CD4-positive, alpha-beta T cell (primary cell): ENCODE results near the gene SLC6A3. TPM values are rescaled to one million over a fixed set of nuclear protein-coding genes. Genes with fewer than 3 reads are reported as not detected.
A peak's percentile ranks its signal among the peaks of the same experiment; 100 is the strongest.

Experiments
- ATAC-seq: fragments of 200-7000 bp; cut with Tn5 transposase; one replicate; pipeline ENCODE4 v1.10.0; 2022; ENCODE audit warnings: mild to moderate bottlenecking; ENCODE audit not compliant: poor library complexity
- CTCF ChIA-PET: fragments of 350-600 bp; sonication (Branson Sonifier 250); formaldehyde crosslinking; loops from one replicate; lab custom pipeline; 2021; ENCODE audit warnings: antibody characterized with exemption, inconsistent platforms; lab: Charles Lee
- POLR2A ChIA-PET: fragments of 350-600 bp; sonication (Branson Sonifier 250); formaldehyde crosslinking; loops from one replicate; lab custom pipeline; 2021; ENCODE audit warnings: antibody characterized with exemption, inconsistent platforms; lab: Charles Lee
- DNase-seq, 14 experiments: peaks; one replicate each; pipeline ENCODE4 v3.0.0-alpha.2; 2013 to 2020; ENCODE audit warnings: mixed read lengths in 2 of 14
- H3K27ac ChIP-seq, 2 donors: one replicate each; pipeline versions ENCODE4 v1.5.1 to v1.7.0; 2013; ENCODE audit warnings: low read length in 2 of 2, low read depth in 1 of 2, mild to moderate bottlenecking in 1 of 2
- H3K27me3 ChIP-seq, 2 experiments: 1 replicate in 1 of 2; 2 replicates in 1 of 2; pipeline versions ENCODE4 v1.6.1 to v1.7.0; 2013; ENCODE audit warnings: low read length in 2 of 2, control low read depth in 1 of 2, mild to moderate bottlenecking in 1 of 2, moderate library complexity in 1 of 2; ENCODE audit not compliant: insufficient read depth in 2 of 2, control insufficient read depth in 1 of 2
- H3K36me3 ChIP-seq: one replicate; pipeline ENCODE4 v1.6.1; 2013; ENCODE audit warnings: low read length, control low read depth; ENCODE audit not compliant: insufficient read depth
- H3K4me1 ChIP-seq: one replicate; pipeline ENCODE4 v1.6.1; 2013; ENCODE audit warnings: low read length, control low read depth; ENCODE audit not compliant: insufficient read depth
- H3K4me3 ChIP-seq: one replicate; pipeline ENCODE4 v1.5.1; 2013; ENCODE audit warnings: mild to moderate bottlenecking, low read length, moderate library complexity
- H3K9me3 ChIP-seq, 2 experiments: 1 replicate in 1 of 2; 2 replicates in 1 of 2; pipeline versions ENCODE4 v1.6.1 to v1.7.0; 2013; ENCODE audit warnings: low read length in 2 of 2, mild to moderate bottlenecking in 2 of 2, control low read depth in 1 of 2, moderate library complexity in 1 of 2; ENCODE audit not compliant: control insufficient read depth in 1 of 2, insufficient read depth in 1 of 2
- H3K27ac Mint-ChIP-seq: one replicate; pipeline ENCODE4 v1.8.0; 2020; ENCODE audit warnings: mixed read lengths
- H3K27me3 Mint-ChIP-seq: one replicate; pipeline ENCODE4 v1.8.0; 2021; ENCODE audit warnings: mixed read lengths
- H3K36me3 Mint-ChIP-seq: one replicate; pipeline ENCODE4 v1.8.0; 2021; ENCODE audit warnings: low read depth, mixed read lengths
- H3K4me1 Mint-ChIP-seq: one replicate; pipeline ENCODE4 v1.8.0; 2021; ENCODE audit warnings: low read depth, mixed read lengths
- H3K4me3 Mint-ChIP-seq: one replicate; pipeline ENCODE4 v1.8.0; 2020; ENCODE audit warnings: mild to moderate bottlenecking, mixed read lengths
- H3K9me3 Mint-ChIP-seq: one replicate; pipeline ENCODE4 v1.8.0; 2020; ENCODE audit warnings: mixed read lengths
- CTCF ChIP-seq: fragments of 200-600 bp; IDR thresholded peaks from one replicate; pipeline ENCODE4 v1.8.0; 2022; ENCODE audit warnings: antibody characterized with exemption, mild to moderate bottlenecking
- intact Hi-C, 2 experiments: fragments of 100-400 bp; cut with DNase I in 1 of 2; cut with micrococcal nuclease in 1 of 2; formaldehyde crosslinking; loops; one replicate each; pipeline versions ENCODE4 v1.15.1 to v1.9.0; 2023 to 2025; cut with DNase I, micrococcal nuclease
- total RNA-seq, 174 experiments: library from RNA in 2 of 174; stranded (reverse) in 2 of 174; gene quantifications; one replicate each; pipeline ENCODE4 v1.2.3 and lab custom pipeline; 2021 to 2026

SLC6A3 gene
- total RNA-seq, 2 experiments from 2014 or later = 0.08 TPM; not detected in 1

GRCh38 chr5:1447671-1448361, 2.6 kb upstream of the SLC6A3 start:
- H3K36me3 ChIP-seq = no peaks in the 10 kb centered on the region
- no peaks in the 10 kb centered on the region for H3K36me3 Mint-ChIP-seq
- POLR2A ChIA-PET = no interaction called here
- peaks cover 59% of the 10 kb centered on the region for H3K27me3 Mint-ChIP-seq
- H3K4me3 ChIP-seq = no peak overlapping the region
- ATAC-seq (peak; percentile 66), DNase-seq (peak in 1 of 14 experiments; percentile 32)
- no peak overlapping the region for H3K27ac Mint-ChIP-seq
- H3K4me1 ChIP-seq = peaks cover 17% of the 10 kb centered on the region
- H3K9me3 ChIP-seq = peaks cover 0 to 18% of the 10 kb centered on the region in 2 experiments
- H3K4me1 Mint-ChIP-seq = peaks cover 37% of the 10 kb centered on the region
- TF ChIP-seq CTCF = no peak
- CTCF ChIA-PET = no interaction called here
- intact Hi-C loops = no loop called here
- H3K27ac ChIP-seq = no peak overlapping the region
- peak overlapping the region; percentile 34 for H3K4me3 Mint-ChIP-seq
- H3K27me3 ChIP-seq = peaks cover 37 to 45% of the 10 kb centered on the region in 2 experiments
- H3K9me3 Mint-ChIP-seq = no peaks in the 10 kb centered on the region

GRCh38 chr5:1446602-1447343, 1.5 kb upstream of the SLC6A3 start:
- H3K4me1 Mint-ChIP-seq = peaks cover 37% of the 10 kb centered on the region
- no peak overlapping the region for H3K4me3 ChIP-seq
- no peak for TF ChIP-seq CTCF
- no peak overlapping the region for H3K27ac Mint-ChIP-seq
- peaks cover 0 to 28% of the 10 kb centered on the region in 2 experiments for H3K9me3 ChIP-seq
- intact Hi-C loops = no loop called here
- no peaks in the 10 kb centered on the region for H3K36me3 Mint-ChIP-seq
- ATAC-seq = no peak
- H3K27me3 ChIP-seq = peaks cover 41 to 54% of the 10 kb centered on the region in 2 experiments
- CTCF ChIA-PET = no interaction called here
- peak in 1 of 14 experiments; percentile 24 for DNase-seq
- no peak overlapping the region for H3K27ac ChIP-seq
- H3K27me3 Mint-ChIP-seq = peaks cover 63% of the 10 kb centered on the region
- H3K4me1 ChIP-seq = peaks cover 17% of the 10 kb centered on the region
- H3K9me3 Mint-ChIP-seq = no peaks in the 10 kb centered on the region
- H3K36me3 ChIP-seq = no peaks in the 10 kb centered on the region
- POLR2A ChIA-PET = no interaction called here
- peak overlapping the region; percentile 34 for H3K4me3 Mint-ChIP-seq

- Mint-ChIP-seq H3K9me3 (no peaks in the 10 kb centered on the region), H3K27me3 (peaks cover 66% of the 10 kb centered on the region), H3K4me1 (peaks cover 37% of the 10 kb centered on the region), H3K27ac (no peak overlapping the region), H3K36me3 (no peaks in the 10 kb centered on the region), H3K4me3 (no peak overlapping the region)
- intact Hi-C loops = no loop called here
- peak in 1 of 14 experiments; percentile 25 for DNase-seq
- no peak for ATAC-seq
- no peak for TF ChIP-seq CTCF
- Histone ChIP-seq H3K27ac (no peak overlapping the region), H3K27me3 (peaks cover 43 to 56% of the 10 kb centered on the region in 2 experiments), H3K9me3 (peaks cover 0 to 36% of the 10 kb centered on the region in 2 experiments), H3K4me3 (no peak overlapping the region), H3K36me3 (no peaks in the 10 kb centered on the region), H3K4me1 (peaks cover 17% of the 10 kb centered on the region)
- ChIA-PET CTCF (no interaction called here), POLR2A (no interaction called here)
These were observed 705 bp upstream of the SLC6A3 start for GRCh38 chr5:1445689-1446601.
